Stimulated activated CD4-positive, alpha-beta T cell treated with anti-CD3 and anti-CD28 coated beads, Interleukin-2, amount 100 ng/mL, for 24 hours (primary cell): Measurements from ENCODE around the gene CYB5A.
"Not testable (repeated sequence)": the region's sequence is repeated elsewhere in the genome, so short reads cannot be mapped to it uniquely, and the experiment has no call there.

Source experiments
- DNase-seq, 2 donors: peaks; one replicate each; pipeline ENCODE4 v3.0.0-alpha.2; 2020

CYB5A gene, protein sequence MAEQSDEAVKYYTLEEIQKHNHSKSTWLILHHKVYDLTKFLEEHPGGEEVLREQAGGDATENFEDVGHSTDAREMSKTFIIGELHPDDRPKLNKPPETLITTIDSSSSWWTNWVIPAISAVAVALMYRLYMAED

DNA sequence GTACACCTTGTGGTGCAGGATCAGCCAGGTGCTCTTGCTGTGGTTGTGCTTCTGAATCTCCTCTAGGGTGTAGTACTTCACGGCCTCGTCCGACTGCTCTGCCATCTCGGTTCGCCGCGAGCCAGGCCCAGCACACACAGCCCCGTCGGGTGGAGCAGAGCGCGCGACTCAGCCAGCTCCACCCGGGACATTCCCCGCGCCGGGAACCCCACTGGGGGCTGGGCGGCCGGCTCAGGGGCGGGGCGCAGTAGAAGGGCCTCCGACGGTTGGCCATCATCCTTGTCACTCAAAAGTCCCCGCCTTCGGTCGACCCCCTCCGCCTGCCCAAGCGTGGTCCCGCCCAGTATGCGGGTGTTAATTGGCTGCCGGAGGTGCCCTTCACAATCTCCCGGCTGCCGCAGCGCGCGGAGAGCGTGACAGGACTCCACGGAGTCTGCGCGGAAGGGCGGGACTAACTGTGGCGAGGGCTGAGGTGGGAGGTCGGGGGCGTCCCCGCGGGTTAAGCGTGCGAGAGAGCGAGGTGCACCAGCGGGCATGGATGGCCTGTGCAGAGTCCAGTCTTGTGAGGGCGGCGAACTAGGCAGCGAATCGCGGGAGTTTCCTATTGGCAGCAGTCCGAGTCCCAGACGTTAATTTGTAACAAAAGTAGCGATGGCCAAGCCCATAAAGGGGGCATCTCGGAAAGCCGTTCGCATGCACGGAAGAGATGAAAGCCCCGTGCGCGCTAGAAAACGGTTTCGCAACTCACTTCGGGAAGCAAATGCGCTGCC is at the start of gene CYB5A:
Gene CYB5A, minus strand, starts transcription at position 193 of the 770 bp plus-strand sequence. Its CDS starts 88 bp downstream, at position 105.
- peak; percentile 98 to 99 for DNase-seq

DNA sequence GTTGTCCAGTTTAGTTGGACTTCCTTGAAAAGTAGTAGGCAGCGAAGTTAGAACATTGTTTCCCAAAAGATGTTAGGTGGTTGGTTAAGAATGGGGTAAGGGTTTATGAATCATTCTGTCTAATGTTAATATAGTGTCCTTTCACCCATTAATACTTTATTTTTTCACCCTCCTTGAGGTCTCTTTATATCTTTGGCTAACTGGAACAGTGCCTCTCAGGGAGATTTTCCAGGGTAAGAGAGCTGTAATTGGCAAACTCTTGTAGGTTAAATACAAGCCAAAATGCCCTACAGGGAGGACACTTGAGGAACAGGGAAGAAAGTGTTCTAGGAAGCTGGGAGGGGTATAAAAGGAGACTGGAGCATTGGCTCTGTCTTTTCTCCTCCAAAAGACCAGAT is 46.1 kb upstream of the CYB5A start:
- DNase-seq = no peak

DNA sequence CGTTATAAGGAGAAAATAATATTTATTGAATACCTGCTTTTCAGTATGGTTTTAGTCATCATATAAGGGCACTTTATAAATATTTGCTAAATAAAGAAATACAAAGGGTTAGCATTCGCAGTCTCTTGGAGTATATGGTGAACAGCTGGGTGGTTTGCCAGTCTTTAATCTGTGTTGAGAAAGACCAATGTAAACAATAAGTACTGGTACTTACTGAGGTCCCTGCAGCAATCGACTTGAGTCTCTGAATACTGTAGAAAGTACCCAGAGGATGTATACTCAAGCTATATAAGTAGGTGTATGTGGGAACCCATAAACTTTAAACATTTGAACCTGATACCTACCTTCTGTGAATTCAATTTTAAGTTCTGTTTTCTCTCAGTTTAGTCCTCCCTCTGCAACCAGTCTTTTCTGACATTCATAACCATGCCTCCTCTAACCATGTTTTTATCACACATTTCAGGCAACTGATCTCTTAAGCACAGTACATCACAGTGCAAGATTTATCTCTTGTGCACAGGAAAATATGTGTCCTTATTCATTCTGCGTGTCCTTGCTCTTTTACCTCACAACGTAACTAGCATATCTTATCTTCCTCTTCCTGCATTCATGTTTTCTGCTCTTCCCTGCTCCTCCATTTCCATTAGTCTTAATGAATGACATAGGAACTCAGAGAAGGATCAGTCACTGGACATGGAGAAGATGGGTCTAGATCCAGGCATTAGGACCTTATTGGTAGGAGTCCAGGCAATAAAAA is 45.6 kb upstream of the CYB5A start:
- no peak for DNase-seq

DNA sequence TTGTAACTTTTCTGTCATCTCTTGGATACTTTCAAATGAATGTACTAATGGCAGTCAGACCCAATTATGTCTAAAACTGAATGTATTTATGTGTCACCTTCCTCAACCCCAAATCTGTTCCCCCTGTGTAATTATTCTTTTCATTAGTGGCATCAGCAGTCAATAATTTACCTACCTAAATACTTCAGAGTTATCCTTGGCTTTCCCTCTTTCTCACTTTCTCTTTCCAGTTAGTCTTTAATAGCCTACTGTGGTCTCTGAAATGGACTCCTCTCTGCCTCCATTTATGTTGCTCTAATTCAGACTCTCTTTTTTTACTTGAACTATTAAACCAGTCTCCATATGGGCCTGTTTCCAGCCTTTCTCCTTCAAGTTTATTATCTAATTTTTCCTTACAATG is 44.9 kb upstream of the CYB5A start:
- DNase-seq = no peak

DNA sequence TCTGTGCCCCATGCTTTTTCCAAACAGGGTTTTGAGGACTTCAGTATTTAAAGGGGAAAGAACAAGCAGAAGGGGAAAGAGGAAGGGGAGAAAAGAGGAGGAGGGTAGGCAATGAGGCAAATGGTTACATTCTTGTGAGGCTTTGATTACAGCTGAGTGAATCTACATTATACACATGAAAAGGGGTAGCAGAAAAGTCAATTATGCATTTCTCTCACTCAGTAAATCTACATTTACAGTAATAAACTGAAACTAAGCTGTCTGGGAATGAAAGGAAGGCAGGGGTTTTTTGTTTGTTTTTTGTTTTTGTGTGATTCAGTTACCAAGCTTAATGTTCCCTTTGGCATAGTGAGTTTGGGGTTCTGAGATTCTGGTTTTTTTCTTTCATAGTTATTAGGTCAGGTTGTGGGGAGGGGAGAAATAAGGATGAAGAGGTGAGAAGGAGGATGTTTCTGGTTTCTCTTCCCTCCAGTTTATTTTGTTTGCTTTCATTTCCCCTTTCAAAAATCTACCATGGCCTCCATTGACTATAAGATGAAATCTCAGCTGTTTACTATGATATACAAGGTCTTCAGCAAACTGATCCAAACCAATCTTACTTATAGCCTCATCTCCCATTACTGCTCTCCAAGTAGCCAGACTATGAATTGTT is 42.6 kb upstream of the CYB5A start:
- DNase-seq = no peak

DNA sequence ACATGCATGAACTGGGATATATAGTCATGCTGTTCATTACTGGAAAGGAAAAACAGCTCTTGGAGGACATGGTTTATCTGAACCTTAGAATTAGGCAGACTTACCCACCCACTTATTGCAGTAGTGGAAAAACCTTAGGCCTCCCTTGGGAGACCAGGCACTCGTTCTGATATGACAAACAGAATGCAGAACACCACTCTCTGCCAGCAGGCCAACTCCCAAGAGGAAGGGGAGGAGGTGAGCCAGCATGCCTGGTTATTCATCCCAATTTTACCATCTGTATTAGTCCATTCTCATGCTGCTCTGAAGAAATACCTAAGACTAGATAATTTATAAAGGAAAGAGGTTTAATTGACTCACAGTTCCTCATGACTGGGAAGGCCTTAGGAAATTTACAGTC is 41.3 kb upstream of the CYB5A start:
- no peak for DNase-seq

DNA sequence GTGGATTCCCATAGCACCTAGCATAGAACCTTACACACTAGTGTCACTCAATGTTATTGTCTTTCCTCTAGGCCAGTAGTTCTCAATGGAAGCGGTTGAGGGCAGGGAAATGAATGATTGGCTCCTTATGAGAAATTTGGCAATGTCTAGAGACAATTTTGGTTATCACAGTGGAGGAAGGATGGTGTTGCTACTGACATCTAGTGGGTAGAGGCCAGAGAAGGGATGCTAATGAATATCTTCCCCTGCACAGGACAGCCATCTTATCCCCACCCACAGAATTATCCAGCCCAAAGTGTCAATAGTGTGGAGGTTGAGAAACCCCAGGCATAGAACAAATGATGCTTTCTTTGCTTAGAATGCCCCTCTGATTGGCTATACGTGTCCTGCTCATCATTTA is 39.6 kb upstream of the CYB5A start:
- DNase-seq = no peak

DNA sequence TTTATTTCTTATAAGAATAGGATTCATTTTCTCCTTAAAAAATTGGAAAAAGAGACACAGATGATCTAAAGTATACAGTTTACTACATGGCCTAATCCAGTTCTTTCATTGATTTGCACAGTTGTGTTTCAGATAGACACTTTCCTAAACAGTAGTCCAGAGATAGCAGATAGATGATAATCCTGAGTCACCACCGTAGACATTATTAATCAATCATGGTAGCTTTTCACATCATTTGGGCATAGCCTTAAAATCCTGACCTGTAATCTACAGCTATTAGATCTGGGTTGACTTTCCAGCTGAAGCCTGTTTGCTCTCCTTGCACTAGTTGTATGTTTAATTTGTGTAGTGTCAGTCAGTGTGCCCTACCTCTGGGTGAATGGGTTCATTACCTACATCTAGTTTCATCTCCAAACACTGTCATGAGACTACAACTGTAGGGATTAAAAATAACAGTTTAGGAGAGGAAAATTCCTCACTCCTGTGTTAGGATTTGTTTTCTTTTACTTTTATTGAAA is 38.0 kb upstream of the CYB5A start:
- no peak for DNase-seq

DNA sequence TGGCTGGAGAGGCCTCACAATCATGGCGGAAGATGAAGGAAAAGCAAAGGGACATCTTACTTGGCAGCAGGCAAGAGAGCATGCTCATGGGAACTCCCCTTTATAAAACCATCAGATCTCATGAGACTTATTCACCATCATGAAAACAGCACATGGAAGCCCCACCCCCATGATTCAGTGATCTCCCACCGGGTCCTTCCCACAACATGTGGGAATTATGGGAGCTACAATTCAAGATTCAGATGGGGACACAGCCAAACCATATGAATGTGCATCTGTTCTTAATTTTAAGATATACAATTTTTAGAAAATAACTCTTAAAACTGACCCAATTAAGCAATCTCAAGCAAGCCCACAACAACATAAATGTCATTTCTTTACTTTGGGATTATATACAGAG is 36.4 kb upstream of the CYB5A start:
- no peak for DNase-seq

DNA sequence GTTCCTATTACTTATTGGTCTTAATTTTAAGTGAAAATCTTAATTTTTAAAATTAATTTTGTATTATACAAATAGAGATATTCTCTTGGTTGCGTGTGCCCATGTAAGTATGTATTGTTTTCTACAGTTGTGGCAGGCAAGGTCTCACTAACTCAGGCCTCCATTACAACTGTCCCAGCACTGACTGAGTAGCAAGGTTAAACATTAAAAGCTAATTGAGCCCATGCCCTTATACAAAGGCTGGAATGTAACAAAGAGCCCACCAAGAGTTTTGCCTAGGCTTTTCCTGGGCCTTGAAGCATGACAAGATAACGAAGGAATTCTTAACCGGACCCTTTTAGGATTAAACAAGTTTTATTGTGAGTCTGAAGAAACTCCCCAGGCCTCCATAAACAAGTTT is 35.0 kb upstream of the CYB5A start:
- not testable (repeated sequence) for DNase-seq

DNA sequence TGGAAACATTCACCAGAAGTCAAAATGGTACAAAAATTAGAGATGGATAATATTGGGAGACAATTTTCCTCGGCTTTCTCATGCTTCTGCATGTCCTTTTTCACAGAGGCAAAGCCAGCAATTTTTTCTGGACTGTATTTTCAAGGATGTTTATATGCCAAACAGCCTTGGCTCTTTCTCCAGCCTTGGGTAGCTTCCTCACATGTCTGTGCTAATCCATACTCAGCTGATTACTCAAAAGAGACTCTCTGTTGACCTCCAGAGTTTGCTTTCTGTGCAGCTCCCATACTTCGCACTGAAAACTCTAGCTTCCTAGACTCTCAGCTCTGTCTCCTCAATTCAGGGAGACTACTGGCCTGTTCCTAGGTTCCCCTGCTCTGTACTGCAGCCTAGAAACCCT is 34.5 kb upstream of the CYB5A start:
- no peak for DNase-seq

DNA sequence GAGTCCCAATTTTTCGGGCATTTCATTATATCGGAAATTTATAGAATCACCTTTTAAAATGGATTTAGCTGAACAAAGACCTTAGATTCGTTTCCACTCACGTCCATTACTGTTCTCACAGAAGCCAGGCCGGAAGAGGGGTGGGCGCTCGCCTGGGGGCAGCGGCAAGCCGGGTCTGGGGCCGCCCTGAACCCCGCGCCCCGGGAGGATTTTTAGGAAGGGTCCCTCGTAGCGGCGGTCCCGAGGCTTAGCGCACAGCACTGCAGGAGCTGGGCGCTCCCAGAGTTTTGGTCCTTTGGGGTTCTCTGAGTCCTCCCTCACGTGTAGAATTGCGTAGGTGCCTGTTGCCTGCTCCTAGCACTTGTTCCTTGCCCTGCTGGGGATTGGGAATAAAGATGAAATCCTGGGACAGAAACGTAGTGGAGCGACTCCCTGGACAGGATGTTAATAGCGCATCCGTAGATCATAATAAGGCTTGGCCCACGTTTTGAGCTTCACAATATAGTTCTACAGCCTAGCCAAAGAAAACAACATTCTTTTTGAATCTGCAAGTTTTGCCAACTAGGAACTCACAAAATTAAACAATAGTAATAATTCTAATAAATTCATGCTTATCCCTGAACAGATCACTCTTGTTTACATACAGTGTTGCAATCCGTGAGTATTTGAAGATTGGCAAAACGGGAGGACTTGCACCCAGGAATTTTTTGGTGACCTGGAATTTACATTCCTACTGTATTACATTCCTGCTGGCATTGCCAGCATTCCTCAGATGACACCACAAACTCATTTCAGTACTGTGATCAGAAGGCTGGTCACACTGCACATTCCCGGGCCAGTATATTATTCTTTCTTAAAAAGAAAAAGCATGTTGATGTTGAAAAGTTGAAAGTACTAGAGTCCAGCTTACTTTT is 24.8 kb upstream of the CYB5A start:
- DNase-seq = no peak

DNA sequence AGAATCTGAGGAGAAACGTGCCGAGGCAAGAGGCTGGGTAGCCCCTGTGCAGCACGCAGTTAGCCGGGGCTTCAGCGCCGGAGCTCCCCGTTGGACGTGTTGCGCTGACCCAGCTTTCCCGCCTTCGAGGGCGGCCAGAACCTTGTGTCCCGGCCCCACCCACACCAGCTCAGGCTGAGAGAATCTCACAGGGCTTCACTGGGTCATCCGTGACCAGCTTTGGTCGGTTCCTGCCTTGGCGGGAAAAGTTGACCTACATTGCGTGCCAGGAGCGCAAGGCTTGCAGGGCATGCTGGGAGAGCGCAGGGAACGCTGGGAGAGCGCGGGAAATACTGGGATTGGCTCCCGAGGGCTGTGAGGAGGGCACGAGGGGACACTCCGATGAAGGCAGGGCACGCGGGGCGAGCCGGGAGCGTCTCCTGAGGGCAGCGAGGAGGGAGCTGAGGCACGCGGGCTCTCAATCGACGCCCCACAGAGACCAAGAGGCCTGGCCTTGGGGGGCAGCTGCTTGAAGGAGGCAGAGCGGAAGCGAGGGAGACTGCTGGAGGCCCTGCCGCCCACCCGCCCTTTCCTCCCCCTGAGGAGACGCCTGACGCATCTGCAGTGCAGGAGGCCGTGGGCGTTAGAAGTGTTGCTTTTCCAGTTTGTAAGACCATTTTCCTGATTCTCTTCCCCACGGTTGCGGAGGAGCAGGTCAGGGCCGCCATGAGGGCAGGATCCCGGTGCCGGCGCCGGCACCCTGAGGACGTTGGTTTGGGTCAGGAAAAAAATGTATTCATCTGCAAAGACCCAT is 23.9 kb upstream of the CYB5A start, which contains the start of gene C18orf63:
Gene C18orf63, plus strand, starts transcription at position 376 of the 793 bp plus-strand sequence. CDS start 2,027 bp downstream, outside the sequence.
- DNase-seq = no peak

DNA sequence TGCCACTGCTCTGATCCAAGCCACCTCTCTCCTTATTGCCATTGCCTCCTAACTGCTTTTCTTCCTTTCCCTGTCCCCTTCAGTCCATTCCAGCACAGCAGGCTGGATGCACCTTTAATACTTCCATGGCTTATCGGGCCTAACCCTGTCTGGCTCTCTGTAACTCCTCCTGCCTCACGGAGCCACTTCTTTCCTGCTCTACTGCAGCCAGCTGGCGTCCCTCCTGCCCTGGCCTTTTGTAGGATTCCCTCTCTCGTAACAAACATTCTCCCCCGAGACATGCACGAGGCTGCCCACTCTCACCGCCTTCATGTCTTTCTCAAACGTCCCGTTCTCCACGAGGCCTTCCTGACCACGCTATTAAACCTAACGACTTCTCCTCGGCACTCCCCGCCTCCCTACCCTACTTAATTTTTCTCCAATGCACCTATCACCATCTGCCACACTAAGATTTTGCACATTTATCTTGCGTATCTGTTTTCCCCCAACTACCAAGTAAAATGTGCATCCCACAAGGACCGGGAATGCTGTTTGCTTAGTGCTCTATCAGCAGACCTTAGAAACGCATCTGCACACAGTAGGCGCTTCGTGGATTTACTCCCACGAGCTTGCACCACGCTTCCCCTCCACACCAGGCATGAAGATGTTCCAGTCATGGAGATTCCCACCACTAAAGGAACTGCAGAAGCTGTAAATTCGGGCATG is 23.1 kb upstream of the CYB5A start:
- DNase-seq = no peak

DNA sequence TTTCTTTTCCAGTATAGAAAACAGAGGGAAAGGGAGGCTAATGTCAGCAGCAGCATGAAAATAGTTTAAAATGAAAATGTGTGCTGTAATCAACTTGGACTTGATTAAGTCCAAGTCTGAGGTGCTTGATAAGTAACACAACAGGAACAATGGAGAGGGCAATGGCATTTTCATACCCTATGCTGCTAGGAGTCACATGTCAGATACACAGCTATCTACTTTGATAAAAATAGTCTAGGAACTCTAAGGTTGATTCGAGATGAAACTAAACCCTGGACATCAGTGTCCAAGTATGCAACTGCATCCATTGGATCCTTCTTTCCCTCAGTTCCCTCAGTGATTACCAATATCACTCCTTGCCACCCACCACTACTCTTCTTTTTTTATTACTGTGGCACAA is 19.2 kb upstream of the CYB5A start:
- DNase-seq = no peak

DNA sequence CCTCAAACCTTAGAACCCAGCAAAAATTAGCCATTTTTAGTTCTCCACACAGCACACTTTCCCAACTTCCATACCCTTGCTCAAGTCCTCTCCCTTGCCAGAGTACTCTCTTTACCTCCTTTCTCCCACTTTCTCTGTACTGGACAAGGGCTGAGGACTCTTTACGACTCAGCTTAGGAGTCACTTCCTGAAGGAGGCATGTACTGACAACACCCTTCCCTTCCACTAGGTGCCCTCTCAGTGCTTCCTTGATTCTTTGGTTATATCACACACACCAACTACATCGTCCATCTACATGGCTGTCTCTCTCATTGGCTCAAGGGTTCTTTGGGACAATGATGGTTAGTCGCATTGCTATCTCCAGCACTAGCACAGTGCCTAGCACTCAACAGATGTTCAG is 18.6 kb upstream of the CYB5A start:
- DNase-seq = no peak

DNA sequence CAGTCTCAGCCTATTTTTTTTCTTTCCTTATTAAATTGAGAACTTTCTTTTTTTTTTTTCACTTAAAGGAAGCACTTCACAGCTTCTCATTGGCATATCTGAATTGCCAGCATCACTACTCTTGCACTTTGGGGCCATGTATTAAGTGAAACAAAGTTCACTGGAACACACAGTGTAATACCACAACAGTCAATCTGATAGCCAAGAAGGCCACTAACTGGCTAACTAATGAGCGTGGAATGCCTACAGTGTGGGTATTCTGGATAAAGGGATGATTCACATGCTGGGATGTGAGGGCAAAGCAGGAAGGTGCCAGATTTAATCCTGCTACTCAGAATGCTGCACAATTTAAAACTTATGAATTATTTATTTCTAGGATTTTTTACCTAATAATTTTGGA is 12.2 kb upstream of the CYB5A start:
- no peak for DNase-seq

DNA sequence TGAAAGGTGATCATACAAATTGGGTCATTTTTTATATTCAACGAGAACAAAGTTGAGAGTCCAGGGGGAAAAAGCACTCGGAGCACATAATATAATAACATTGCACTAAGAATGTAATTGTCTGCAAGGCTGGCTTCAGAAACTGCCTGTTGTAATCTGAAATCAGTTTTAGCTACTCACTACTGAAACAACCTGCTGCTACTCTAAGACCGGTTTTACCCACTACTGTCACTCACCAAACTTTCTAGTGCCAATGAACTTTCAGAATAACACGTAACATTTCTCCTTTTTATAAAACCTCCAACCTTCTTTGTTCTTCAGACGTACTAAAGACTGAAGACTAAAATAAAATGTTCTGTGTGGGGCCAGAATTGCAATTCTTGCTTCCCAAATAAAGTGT is 11.5 kb upstream of the CYB5A start:
- no peak for DNase-seq

DNA sequence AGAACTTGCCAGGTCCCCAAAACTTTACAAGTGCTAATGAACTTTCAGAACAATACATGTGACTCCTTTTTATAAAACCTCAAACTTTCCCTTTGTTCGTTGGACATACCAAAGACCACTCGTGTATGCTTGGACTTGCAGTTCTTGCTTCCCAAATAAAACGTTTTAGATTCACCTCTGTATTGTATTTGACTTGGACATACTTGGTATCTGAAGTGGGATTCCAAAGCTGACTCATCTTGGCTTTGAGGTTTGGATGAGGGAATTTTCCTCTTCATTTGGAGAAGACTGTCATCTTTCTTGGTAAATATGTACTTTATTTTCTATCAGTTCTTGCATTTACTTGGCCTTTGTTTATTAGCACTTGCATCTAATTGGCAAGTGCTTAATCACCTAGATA is 8.0 kb upstream of the CYB5A start:
- no peak for DNase-seq

DNA sequence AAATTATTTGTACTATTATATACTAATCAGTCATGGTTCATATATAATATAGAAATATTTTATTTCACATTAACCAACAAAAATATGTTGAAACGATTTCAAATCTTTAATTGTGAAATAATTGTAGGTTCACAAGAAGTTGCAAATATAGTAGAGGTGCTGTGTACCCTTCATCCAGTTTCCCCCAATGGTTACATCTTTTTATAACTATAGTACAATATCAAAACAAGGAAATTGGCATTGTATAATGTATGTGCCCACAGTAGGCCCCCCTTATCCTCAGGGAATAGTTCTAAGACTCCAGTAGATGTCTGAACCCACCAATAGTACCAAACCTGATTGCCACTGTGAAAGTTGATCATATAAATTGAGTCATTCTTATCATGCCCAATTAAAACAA is 7.4 kb upstream of the CYB5A start:
- no peak for DNase-seq

DNA sequence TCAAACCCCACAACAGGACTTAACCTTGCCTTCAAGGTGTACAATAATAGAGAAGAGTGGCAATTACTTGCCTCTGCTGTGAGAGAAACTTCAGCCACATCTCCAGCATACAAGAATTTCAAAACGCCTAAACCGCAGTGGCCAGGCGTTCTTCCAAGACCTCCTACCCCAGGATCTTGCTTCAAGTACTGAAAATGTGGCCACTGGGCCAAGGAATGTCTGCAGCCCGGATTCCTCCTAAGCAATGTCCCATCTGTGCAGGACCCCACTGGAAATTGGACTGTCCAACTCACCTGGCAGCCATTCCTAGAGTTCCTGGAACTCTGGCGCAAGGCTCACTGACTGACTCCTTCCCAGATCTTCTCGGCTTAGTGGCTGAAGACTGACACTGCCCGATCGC is 2.8 kb upstream of the CYB5A start:
- DNase-seq = no peak
